Measurements from ENCODE around the gene EAPP. TPM values are rescaled to one million over a fixed set of nuclear protein-coding genes. Genes with fewer than 3 reads are reported as not detected.
"Not testable (repeated sequence)": the region's sequence is repeated elsewhere in the genome, so short reads cannot be mapped to it uniquely, and the experiment has no call there.

Gene EAPP
- polyA plus RNA-seq, 12 donors: 30.4 to 51.5 (median 33.9) TPM; not detected in 1

GRCh38 chr14:34496007-34496678 is 43.4 kb downstream of the EAPP start:
- DNase-seq: no peak

GRCh38 chr14:34489324-34489723 is 50.2 kb downstream of the EAPP start:
- no peak for DNase-seq

- DNase-seq: no peak
These were observed 51.0 kb downstream of the EAPP start for GRCh38 chr14:34488528-34488927.

- DNase-seq: no peak
These were observed 54.8 kb downstream of the EAPP start for GRCh38 chr14:34484726-34485125.

- DNase-seq: no peak
These were observed 57.0 kb downstream of the EAPP start for GRCh38 chr14:34482463-34482862.

GRCh38 chr14:34479694-34480093 is 59.8 kb downstream of the EAPP start:
- no peak for DNase-seq

- no peak for DNase-seq
These were observed 61.2 kb downstream of the EAPP start for GRCh38 chr14:34478261-34478660.

- DNase-seq: not testable (repeated sequence)
These were observed 63.5 kb downstream of the EAPP start for GRCh38 chr14:34476036-34476435.

GRCh38 chr14:34475163-34475562 is 64.3 kb downstream of the EAPP start:
- DNase-seq: no peak

- no peak for DNase-seq
These were observed 65.3 kb downstream of the EAPP start for GRCh38 chr14:34474187-34474679.

- DNase-seq: no peak
These were observed 66.7 kb downstream of the EAPP start for GRCh38 chr14:34472706-34473279.

GRCh38 chr14:34470319-34470718 is 69.2 kb downstream of the EAPP start:
- no peak for DNase-seq

- DNase-seq: no peak
These were observed 72.8 kb downstream of the EAPP start for GRCh38 chr14:34466691-34467090.

Other genes with a start within 250 kb of the EAPP start
- 10 to 100 TPM in 11 of 12 donors, not detected in 1; 17.9 to 40.5 (median 25.6) TPM for gene SPTSSA, start 77.5 kb downstream of the EAPP start, polyA plus RNA-seq (ENCODE audit: insufficient read length in 12 of 12)
- 10 to 100 TPM in 11 of 12 donors, not detected in 1; 67.1 to 99.1 (median 79.9) TPM for gene SNX6, start 90.4 kb upstream of the EAPP start, polyA plus RNA-seq (ENCODE audit: insufficient read length in 12 of 12)
- gene CFL2, start 174.9 kb upstream of the EAPP start, polyA plus RNA-seq (ENCODE audit: insufficient read length in 12 of 12): 1,000 to 10,000 TPM in 1 of 12 donors, 100 to 1,000 TPM in 11; 270 to 1,042 (median 907) TPM

All from muscle of arm (tissue), 12 donors.